HCT116 (cell line): ENCODE results near the gene MGAT4C.

ENCODE experiments used
- EGR1 ChIP-seq: IDR thresholded peaks from 2 replicates; pipeline ENCODE4 v1.6.1; 2012; ENCODE audit warnings: low read depth
- EZH2 ChIP-seq: fragments of 200-600 bp; sonication (generic); IDR thresholded peaks from 2 replicates; pipeline ENCODE4 v1.6.1; 2017; ENCODE audit warnings: antibody characterized with exemption, mixed run types
- EZH2phosphoT487 ChIP-seq: fragments of 200-600 bp; IDR thresholded peaks from 2 replicates; pipeline ENCODE4 v1.6.1; 2018; ENCODE audit warnings: antibody characterized with exemption, borderline replicate concordance
- POLR2A ChIP-seq: IDR thresholded peaks from 2 replicates; pipeline ENCODE4 v1.7.0; 2011; ENCODE audit warnings: borderline replicate concordance; ENCODE audit not compliant: insufficient read depth, insufficient read length; ENCODE audit errors: extremely low read depth
- POLR2AphosphoS5 ChIP-seq: IDR thresholded peaks from 2 replicates; pipeline ENCODE4 v1.6.1; 2011; ENCODE audit warnings: mild to moderate bottlenecking, low read depth, low read length, moderate library complexity
- RAD21 ChIP-seq: IDR thresholded peaks from 2 replicates; pipeline ENCODE4 v1.6.1; 2012; ENCODE audit warnings: low read depth, mild to moderate bottlenecking
- ZFX ChIP-seq: fragments of 450-650 bp; IDR thresholded peaks from 2 replicates; pipeline ENCODE4 v1.6.1; 2017
- ZNF274 ChIP-seq: fragments of 200-500 bp; sonication (Bioruptor generic); IDR thresholded peaks from 2 replicates; pipeline ENCODE4 v1.6.1; 2014; ENCODE audit warnings: mild to moderate bottlenecking, low read depth, low read length, inconsistent platforms
- TF ChIP-seq, protein P1 (sequence below), 3 experiments: fragments of 200-600 bp in 1 of 3; sonication (generic) in 1 of 3; IDR thresholded peaks in 2 of 3; conservative IDR thresholded peaks in 1 of 3; 2 replicates each; pipeline ENCODE4 v1.5.1; 2012 to 2017; ENCODE audit warnings: low read depth in 2 of 3, low read length in 2 of 3, antibody characterized with exemption in 1 of 3, borderline replicate concordance in 1 of 3, control low read depth in 1 of 3, mild to moderate bottlenecking in 1 of 3, mixed read lengths in 1 of 3, mixed run types in 1 of 3, moderate library complexity in 1 of 3; ENCODE audit not compliant: insufficient read depth in 1 of 3
- TF ChIP-seq, protein P2 (sequence below): IDR thresholded peaks from 2 replicates; pipeline ENCODE4 v1.6.1; 2011; ENCODE audit warnings: mild to moderate bottlenecking, low read length, moderate library complexity; ENCODE audit not compliant: insufficient replicate concordance; ENCODE audit errors: extremely low read depth

DNA sequence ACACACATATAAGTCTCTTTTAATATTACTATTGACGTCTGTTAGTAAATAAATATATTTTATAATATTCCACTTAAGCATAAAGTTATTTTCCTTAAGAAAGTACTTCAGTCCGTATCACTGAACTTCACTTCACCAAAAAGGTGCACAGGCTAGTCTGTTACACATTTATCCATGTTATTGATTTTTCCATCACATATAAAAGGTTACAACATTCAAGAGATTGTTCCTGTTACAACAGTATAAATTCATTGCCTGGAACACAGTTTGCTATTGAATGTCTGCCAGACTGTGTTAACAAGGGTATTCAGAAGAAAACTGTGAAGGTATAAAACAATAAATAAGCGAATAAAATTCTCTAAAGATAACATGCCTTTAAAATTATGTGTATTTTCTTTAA is 206.2 kb downstream of the MGAT4C start:
- TF ChIP-seq, protein P1, sequence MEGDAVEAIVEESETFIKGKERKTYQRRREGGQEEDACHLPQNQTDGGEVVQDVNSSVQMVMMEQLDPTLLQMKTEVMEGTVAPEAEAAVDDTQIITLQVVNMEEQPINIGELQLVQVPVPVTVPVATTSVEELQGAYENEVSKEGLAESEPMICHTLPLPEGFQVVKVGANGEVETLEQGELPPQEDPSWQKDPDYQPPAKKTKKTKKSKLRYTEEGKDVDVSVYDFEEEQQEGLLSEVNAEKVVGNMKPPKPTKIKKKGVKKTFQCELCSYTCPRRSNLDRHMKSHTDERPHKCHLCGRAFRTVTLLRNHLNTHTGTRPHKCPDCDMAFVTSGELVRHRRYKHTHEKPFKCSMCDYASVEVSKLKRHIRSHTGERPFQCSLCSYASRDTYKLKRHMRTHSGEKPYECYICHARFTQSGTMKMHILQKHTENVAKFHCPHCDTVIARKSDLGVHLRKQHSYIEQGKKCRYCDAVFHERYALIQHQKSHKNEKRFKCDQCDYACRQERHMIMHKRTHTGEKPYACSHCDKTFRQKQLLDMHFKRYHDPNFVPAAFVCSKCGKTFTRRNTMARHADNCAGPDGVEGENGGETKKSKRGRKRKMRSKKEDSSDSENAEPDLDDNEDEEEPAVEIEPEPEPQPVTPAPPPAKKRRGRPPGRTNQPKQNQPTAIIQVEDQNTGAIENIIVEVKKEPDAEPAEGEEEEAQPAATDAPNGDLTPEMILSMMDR (IDR thresholded peaks at IDR 0.05 in 2 of 3, conservative IDR thresholded peaks at IDR 0.05 in 1 of 3; ENCODE audit: borderline replicate concordance in 1 of 3, insufficient read depth in 1 of 3, low read depth in 2 of 3, low read length in 2 of 3), result no peak
- TF ChIP-seq EZH2phosphoT487 (no peak), EGR1 (no peak), ZNF274 (no peak), POLR2AphosphoS5 (no peak), POLR2A (no peak), RAD21 (no peak), EZH2 (no peak), ZFX (no peak)
- TF ChIP-seq, protein P2, sequence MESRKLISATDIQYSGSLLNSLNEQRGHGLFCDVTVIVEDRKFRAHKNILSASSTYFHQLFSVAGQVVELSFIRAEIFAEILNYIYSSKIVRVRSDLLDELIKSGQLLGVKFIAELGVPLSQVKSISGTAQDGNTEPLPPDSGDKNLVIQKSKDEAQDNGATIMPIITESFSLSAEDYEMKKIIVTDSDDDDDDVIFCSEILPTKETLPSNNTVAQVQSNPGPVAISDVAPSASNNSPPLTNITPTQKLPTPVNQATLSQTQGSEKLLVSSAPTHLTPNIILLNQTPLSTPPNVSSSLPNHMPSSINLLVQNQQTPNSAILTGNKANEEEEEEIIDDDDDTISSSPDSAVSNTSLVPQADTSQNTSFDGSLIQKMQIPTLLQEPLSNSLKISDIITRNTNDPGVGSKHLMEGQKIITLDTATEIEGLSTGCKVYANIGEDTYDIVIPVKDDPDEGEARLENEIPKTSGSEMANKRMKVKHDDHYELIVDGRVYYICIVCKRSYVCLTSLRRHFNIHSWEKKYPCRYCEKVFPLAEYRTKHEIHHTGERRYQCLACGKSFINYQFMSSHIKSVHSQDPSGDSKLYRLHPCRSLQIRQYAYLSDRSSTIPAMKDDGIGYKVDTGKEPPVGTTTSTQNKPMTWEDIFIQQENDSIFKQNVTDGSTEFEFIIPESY, result no peak
